Parathyroid adenoma (tissue), 2 donors: Measurements from ENCODE around the gene LRRC49.

Experiments used
- H2AFZ ChIP-seq: fragments of 300-600 bp; sonication (generic); one replicate; pipeline ENCODE4 v1.7.0; 2017; ENCODE audit warnings: antibody characterized with exemption, mild to moderate bottlenecking
- H3K27ac ChIP-seq: fragments of 300-600 bp; sonication (generic); one replicate; pipeline ENCODE4 v1.7.0; 2017
- H3K27me3 ChIP-seq: fragments of 300-600 bp; sonication (generic); one replicate; pipeline ENCODE4 v1.7.0; 2017; ENCODE audit warnings: low read length; ENCODE audit not compliant: control insufficient read depth, insufficient read depth
- H3K36me3 ChIP-seq: fragments of 300-600 bp; sonication (generic); one replicate; pipeline ENCODE4 v1.7.0; 2017; ENCODE audit warnings: low read length; ENCODE audit not compliant: control insufficient read depth, insufficient read depth
- H3K4me1 ChIP-seq: fragments of 300-600 bp; sonication (generic); one replicate; pipeline ENCODE4 v1.7.0; 2017; ENCODE audit warnings: control low read depth
- H3K4me2 ChIP-seq: fragments of 300-600 bp; sonication (generic); one replicate; pipeline ENCODE4 v1.7.0; 2017; ENCODE audit warnings: low read length
- H3K4me3 ChIP-seq: fragments of 300-600 bp; sonication (generic); one replicate; pipeline ENCODE4 v1.7.0; 2017; ENCODE audit warnings: low read depth, low read length
- H3K79me2 ChIP-seq: fragments of 300-600 bp; sonication (generic); one replicate; pipeline ENCODE4 v1.7.0; 2017; ENCODE audit warnings: control low read depth
- H3K9ac ChIP-seq: fragments of 300-600 bp; sonication (generic); one replicate; pipeline ENCODE4 v1.7.0; 2017; ENCODE audit warnings: mild to moderate bottlenecking
- H3K9me3 ChIP-seq: fragments of 300-600 bp; sonication (generic); one replicate; pipeline ENCODE4 v1.7.0; 2017; ENCODE audit warnings: low read length; ENCODE audit not compliant: control insufficient read depth
- TF ChIP-seq, protein P1 (sequence below): fragments of 300-600 bp; sonication (generic); IDR thresholded peaks from one replicate; pipeline ENCODE4 v1.7.0; 2017; ENCODE audit warnings: antibody characterized with exemption, mild to moderate bottlenecking
- donor health status: primary hyperparathyroidism.

The LRRC49 gene

DNA sequence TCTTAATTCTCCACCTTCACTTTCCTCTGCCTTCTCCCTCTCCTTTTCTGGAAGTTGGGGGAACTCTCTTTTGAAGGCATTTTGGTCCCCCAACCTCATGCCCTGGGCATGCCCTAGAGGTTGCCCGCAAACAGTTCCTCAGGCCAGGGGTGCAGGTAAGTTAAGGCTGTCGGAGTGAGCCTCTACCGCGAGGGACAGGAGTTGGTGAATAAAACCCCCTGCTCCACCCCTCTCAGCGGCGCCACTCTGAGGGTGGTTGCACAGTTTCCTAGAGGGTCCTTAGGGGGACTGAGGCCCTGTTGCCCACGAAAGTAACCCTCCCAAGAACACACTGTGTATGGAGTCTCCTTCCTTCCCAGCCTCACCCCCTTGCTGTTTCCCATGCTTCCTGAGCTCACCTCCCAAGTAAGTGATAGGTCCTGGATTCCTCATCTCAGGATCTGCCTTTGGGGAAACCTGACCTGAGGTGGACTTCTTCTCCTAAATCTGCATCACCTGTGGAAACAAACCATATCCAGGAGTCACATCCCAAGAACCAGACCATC lies 199.5 kb downstream of the LRRC49 start:
- H3K79me2 ChIP-seq: no peaks in the 10 kb centered on the region
- H3K9me3 ChIP-seq: no peaks in the 10 kb centered on the region
- H3K9ac ChIP-seq: no peak overlapping the region
- TF ChIP-seq, protein P1, sequence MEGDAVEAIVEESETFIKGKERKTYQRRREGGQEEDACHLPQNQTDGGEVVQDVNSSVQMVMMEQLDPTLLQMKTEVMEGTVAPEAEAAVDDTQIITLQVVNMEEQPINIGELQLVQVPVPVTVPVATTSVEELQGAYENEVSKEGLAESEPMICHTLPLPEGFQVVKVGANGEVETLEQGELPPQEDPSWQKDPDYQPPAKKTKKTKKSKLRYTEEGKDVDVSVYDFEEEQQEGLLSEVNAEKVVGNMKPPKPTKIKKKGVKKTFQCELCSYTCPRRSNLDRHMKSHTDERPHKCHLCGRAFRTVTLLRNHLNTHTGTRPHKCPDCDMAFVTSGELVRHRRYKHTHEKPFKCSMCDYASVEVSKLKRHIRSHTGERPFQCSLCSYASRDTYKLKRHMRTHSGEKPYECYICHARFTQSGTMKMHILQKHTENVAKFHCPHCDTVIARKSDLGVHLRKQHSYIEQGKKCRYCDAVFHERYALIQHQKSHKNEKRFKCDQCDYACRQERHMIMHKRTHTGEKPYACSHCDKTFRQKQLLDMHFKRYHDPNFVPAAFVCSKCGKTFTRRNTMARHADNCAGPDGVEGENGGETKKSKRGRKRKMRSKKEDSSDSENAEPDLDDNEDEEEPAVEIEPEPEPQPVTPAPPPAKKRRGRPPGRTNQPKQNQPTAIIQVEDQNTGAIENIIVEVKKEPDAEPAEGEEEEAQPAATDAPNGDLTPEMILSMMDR: no peak
- H2AFZ ChIP-seq: no peak overlapping the region
- H3K36me3 ChIP-seq: no peaks in the 10 kb centered on the region
- no peak overlapping the region for H3K27ac ChIP-seq
- H3K4me2 ChIP-seq: no peak overlapping the region
- H3K4me3 ChIP-seq: no peak overlapping the region
- no peaks in the 10 kb centered on the region for H3K27me3 ChIP-seq
- no peaks in the 10 kb centered on the region for H3K4me1 ChIP-seq

DNA sequence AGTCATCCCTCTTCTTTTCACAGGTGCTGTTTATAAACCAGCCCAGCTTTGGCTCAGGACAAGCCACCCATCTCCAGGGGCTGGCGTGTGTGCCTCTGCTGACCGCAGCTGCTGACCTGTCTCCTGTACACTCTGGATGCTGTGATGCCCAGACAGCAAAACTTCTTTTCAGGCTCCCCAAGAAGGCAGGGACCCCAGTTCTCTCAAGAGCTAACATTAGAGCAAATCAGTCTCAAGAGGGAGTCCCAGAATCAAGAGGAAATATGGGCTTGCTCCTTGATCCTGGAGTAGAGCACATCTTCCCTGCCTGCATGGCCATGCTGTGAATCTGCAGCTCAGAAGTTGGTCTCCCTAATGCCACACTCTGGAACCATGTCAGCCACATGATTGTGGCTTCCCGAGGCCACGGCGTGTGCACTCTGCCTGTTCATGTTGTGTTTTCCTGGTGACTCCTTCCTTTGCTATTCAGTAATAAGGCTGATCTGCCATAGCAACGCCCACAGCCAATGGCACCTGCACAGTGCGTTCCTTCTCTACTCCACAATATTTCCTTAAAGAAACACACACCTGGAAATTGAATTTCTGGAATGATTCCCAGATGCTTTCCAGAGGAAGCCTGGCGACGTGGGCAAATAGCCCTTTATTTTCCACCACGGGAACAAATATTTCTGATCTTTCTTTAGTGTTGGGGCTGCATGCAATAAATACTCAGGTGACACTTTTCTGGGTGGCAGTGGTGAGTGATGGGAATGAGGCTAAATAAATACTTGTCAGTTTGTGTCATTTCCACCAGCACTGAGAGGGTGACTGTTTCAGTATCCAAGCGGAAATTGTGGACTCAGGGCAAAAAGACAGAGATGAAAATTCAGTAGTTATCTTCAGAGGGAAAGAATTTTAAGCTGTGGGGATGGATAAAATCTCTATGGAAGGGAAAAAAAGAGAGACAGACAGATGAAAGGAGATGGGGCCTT lies 200.7 kb downstream of the LRRC49 start:
- Histone ChIP-seq H3K4me1 (no peaks in the 10 kb centered on the region), H3K27me3 (no peaks in the 10 kb centered on the region), H3K9me3 (no peaks in the 10 kb centered on the region), H3K27ac (no peak overlapping the region), H3K4me2 (peak overlapping the region; percentile 47), H3K4me3 (no peak overlapping the region), H3K36me3 (no peaks in the 10 kb centered on the region), H2AFZ (peak overlapping the region; percentile 46), H3K79me2 (no peaks in the 10 kb centered on the region), H3K9ac (no peak overlapping the region)
- TF ChIP-seq, protein P1: no peak

DNA sequence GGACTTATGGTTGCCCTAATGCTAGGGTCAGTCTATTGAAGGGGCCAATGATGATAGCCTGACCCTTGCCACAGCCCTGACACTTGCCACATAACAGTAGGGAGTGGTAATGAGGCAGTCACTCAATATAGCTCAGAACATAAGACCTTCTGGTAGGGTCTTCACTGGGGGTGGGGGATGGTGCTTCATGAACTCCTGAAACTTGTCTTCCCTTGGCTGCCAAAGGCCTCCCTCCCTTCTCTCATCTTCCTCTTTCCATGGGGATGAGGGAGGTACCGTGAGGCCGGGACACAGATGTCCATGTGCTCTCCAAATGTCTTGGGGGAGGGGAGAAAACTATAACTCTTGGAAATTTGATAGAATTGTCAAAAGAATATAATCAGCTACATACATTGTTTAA lies 201.5 kb downstream of the LRRC49 start:
- Histone ChIP-seq H3K9ac (no peak overlapping the region), H3K4me3 (no peak overlapping the region), H3K9me3 (no peaks in the 10 kb centered on the region), H2AFZ (no peak overlapping the region), H3K36me3 (no peaks in the 10 kb centered on the region), H3K27ac (no peak overlapping the region), H3K27me3 (no peaks in the 10 kb centered on the region), H3K4me1 (no peaks in the 10 kb centered on the region), H3K79me2 (no peaks in the 10 kb centered on the region), H3K4me2 (no peak overlapping the region)
- TF ChIP-seq, protein P1: no peak

DNA sequence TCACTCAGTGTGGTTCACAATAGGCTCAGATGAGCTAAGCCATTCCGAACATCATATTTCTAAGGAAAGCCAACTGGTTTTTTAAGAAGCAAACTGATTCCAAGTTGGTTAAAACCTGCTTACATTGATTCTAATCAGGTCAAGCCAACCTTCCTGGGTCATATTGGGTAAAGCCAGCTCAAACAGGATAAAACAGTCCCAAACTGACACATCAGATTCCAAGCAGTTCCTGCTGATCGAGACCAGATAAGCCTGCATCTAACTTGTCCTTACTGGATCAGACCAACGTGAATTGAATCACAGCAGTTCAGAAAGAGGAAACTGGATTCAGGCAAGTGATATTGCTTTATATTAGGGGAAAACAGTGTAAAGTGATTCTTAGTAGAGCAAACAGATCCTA lies 204.1 kb downstream of the LRRC49 start:
- H3K27ac ChIP-seq: no peak overlapping the region

More for the DNA sequence above, 204.1 kb downstream of the LRRC49 start:
- Histone ChIP-seq H3K4me1 (no peaks in the 10 kb centered on the region), H3K4me3 (no peak overlapping the region), H2AFZ (no peak overlapping the region), H3K27me3 (no peaks in the 10 kb centered on the region), H3K36me3 (no peaks in the 10 kb centered on the region), H3K9ac (no peak overlapping the region), H3K79me2 (no peaks in the 10 kb centered on the region), H3K4me2 (no peak overlapping the region), H3K9me3 (no peaks in the 10 kb centered on the region)
- TF ChIP-seq, protein P1: no peak
